Endothelial cell of umbilical vein (primary cell): ENCODE results near the gene CLCNKA. TPM values are rescaled to one million over a fixed set of nuclear protein-coding genes. Genes with fewer than 3 reads are reported as not detected.

ENCODE experiments used
- BruUV-seq: library from RNA; stranded (reverse); fragments of 400-500 nt; replicated peaks from 2 replicates; lab custom pipeline; 2021; lab: Mats Ljungman, UMichigan
- CTCF ChIA-PET: fragments of 300-600, 350-600 bp; sonication (Branson Sonifier 250); formaldehyde crosslinking; loops from one replicate; lab custom pipeline; 2021; ENCODE audit warnings: antibody characterized with exemption, inconsistent platforms; lab: Charles Lee
- POLR2A ChIA-PET: fragments of 300-600, 350-600 bp; sonication (Branson Sonifier 250); formaldehyde crosslinking; loops from one replicate; lab custom pipeline; 2021; ENCODE audit warnings: antibody characterized with exemption, inconsistent platforms; lab: Charles Lee
- DNase-seq: peaks from one replicate; pipeline ENCODE4 v3.0.0-alpha.2; 2011; ENCODE audit warnings: low read depth, low spot score
- FAIRE-seq: peaks from 2 replicates; lab custom pipeline; 2011; peaks lifted over from hg19 to GRCh38; lab: Jason Lieb, UNC
- H2AFZ ChIP-seq: 2 replicates; pipeline ENCODE4 v1.6.0; 2012; ENCODE audit warnings: low read depth, low read length, control low read depth, inconsistent platforms
- H3K27ac ChIP-seq: 2 replicates; pipeline ENCODE4 v1.5.1; 2011; ENCODE audit warnings: low read depth, mild to moderate bottlenecking, control low read depth, low read length, moderate library complexity; ENCODE audit not compliant: insufficient read depth
- H3K27me3 ChIP-seq, 2 experiments: 2 replicates each; pipeline versions ENCODE4 v1.6.0 to v1.6.1; 2011; ENCODE audit warnings: low read length in 2 of 2, mixed read lengths in 1 of 2; ENCODE audit not compliant: control insufficient read depth in 2 of 2, insufficient read depth in 2 of 2
- H3K36me3 ChIP-seq, 2 experiments: 2 replicates in 1 of 2; 3 replicates in 1 of 2; pipeline ENCODE4 v1.5.1; 2011; ENCODE audit warnings: low read length in 2 of 2, mild to moderate bottlenecking in 1 of 2, moderate library complexity in 1 of 2; ENCODE audit not compliant: control insufficient read depth in 2 of 2, insufficient read depth in 2 of 2; ENCODE audit errors: extremely low read depth in 1 of 2
- H3K4me1 ChIP-seq: 3 replicates; pipeline ENCODE4 v1.5.1; 2011; ENCODE audit warnings: mild to moderate bottlenecking, low read length; ENCODE audit not compliant: control insufficient read depth, insufficient read depth; ENCODE audit errors: extremely low read depth
- H3K4me2 ChIP-seq: 2 replicates; pipeline ENCODE4 v1.6.1; 2011; ENCODE audit warnings: low read length, control low read depth, mixed read lengths; ENCODE audit not compliant: insufficient read depth
- H3K4me3 ChIP-seq, 3 experiments: fragments of 200-600 bp in 1 of 3; sonication (generic), shearing (Covaris generic) in 1 of 3; replicated peaks in 1 of 3; 2 replicates each; pipeline ENCODE4 v1.5.1; 2011 to 2016; ENCODE audit warnings: control low read depth in 3 of 3, low read length in 3 of 3, mild to moderate bottlenecking in 2 of 3, inconsistent platforms in 1 of 3, low read depth in 1 of 3, moderate library complexity in 1 of 3; ENCODE audit not compliant: insufficient read depth in 1 of 3
- H3K79me2 ChIP-seq: 2 replicates; pipeline ENCODE4 v1.6.0; 2012; ENCODE audit warnings: low read length, inconsistent platforms; ENCODE audit not compliant: control insufficient read depth, insufficient read depth
- H3K9ac ChIP-seq: replicated peaks from 2 replicates; pipeline ENCODE3; 2011; ENCODE audit warnings: low read length, control low read depth; ENCODE audit not compliant: insufficient read depth; ENCODE audit errors: extremely low read depth
- H3K9me1 ChIP-seq: replicated peaks from 3 replicates; pipeline ENCODE4 v1.6.0; 2011; ENCODE audit warnings: mild to moderate bottlenecking, low read length; ENCODE audit not compliant: control insufficient read depth, insufficient read depth; ENCODE audit errors: extremely low read depth
- H3K9me3 ChIP-seq: replicated peaks from 2 replicates; pipeline ENCODE4 v1.5.1; 2012; ENCODE audit warnings: low read length, inconsistent platforms; ENCODE audit not compliant: control insufficient read depth, insufficient read depth
- H4K20me1 ChIP-seq: replicated peaks from 2 replicates; pipeline ENCODE3; 2011; ENCODE audit warnings: mild to moderate bottlenecking, low read length; ENCODE audit not compliant: control insufficient read depth, insufficient read depth; ENCODE audit errors: extremely low read depth
- EZH2 ChIP-seq: IDR thresholded peaks from 2 replicates; pipeline ENCODE4 v1.6.1; 2012; ENCODE audit warnings: borderline replicate concordance, low read depth, mild to moderate bottlenecking, moderate library complexity, low read length, inconsistent platforms; ENCODE audit not compliant: severe bottlenecking
- FOS ChIP-seq: IDR thresholded peaks from 2 replicates; pipeline ENCODE4 v1.6.1; 2011; ENCODE audit warnings: mild to moderate bottlenecking, low read length, moderate library complexity, borderline replicate concordance; ENCODE audit not compliant: insufficient read depth
- GATA2 ChIP-seq: IDR thresholded peaks from 2 replicates; pipeline ENCODE4 v1.7.0; 2011; ENCODE audit warnings: low read depth, mild to moderate bottlenecking, moderate library complexity, mixed read lengths, low read length; ENCODE audit not compliant: insufficient read length, insufficient read depth
- JUN ChIP-seq: IDR thresholded peaks from 2 replicates; pipeline ENCODE4 v1.6.1; 2011; ENCODE audit warnings: borderline replicate concordance, low read depth; ENCODE audit not compliant: insufficient read length, insufficient read depth
- MAX ChIP-seq: IDR thresholded peaks from 2 replicates; pipeline ENCODE4 v1.6.1; 2011; ENCODE audit not compliant: insufficient read depth, insufficient read length
- MYC ChIP-seq: IDR thresholded peaks from one replicate; pipeline ENCODE4 v1.6.1; 2011; ENCODE audit warnings: mild to moderate bottlenecking, low read depth, low read length
- POLR2A ChIP-seq: IDR thresholded peaks from 2 replicates; pipeline ENCODE4 v1.6.1; 2012; ENCODE audit warnings: low read depth, mild to moderate bottlenecking, control low read depth, low read length
- POLR2AphosphoS5 ChIP-seq: IDR thresholded peaks from 2 replicates; pipeline ENCODE4 v1.6.1; 2012; ENCODE audit warnings: low read depth, mild to moderate bottlenecking, control low read depth, low read length, moderate library complexity; ENCODE audit not compliant: insufficient read depth
- dilution Hi-C: fragments of 300-500 bp; cut with MboI; formaldehyde crosslinking; loops from one replicate; pipeline ENCODE4 v1.15.0; 2019; ENCODE audit warnings: low sequenced_read_pairs; ENCODE audit not compliant: extremely low pct_ligation_motif_present
- intact Hi-C: fragments of 100-400 bp; cut with micrococcal nuclease; formaldehyde crosslinking; loops from one replicate; pipeline ENCODE4 v1.10.0; 2022
- polyA plus RNA-seq, 4 experiments: library from polyadenylated mRNA; depleted of rRNA in 3 of 4; stranded (reverse) in 3 of 4; unstranded in 1 of 4; fragments of >200 nt; gene quantifications; 2 replicates each; pipeline versions ENCODE4 v1.2.1 to v1.2.3, GENCODE V29; 2011 to 2012; ENCODE audit warnings: missing spikeins in 1 of 4
- total RNA-seq: library from RNA; stranded (reverse); gene quantifications from 2 replicates; pipeline ENCODE4 v1.2.3, GENCODE V29; 2021
- TF ChIP-seq, protein P1 (sequence below), 2 donors: IDR thresholded peaks; 1 replicate in 1 of 2; 2 replicates in 1 of 2; pipeline ENCODE4 v1.5.1; 2011; ENCODE audit warnings: low read length in 2 of 2, mild to moderate bottlenecking in 2 of 2, moderate library complexity in 2 of 2, control low read depth in 1 of 2, inconsistent platforms in 1 of 2, low read depth in 1 of 2; ENCODE audit not compliant: insufficient read depth in 1 of 2; ENCODE audit errors: extremely low read depth in 1 of 2

Gene CLCNKA
- total and polyA plus RNA-seq, 2 donors (not counting 3 experiments of a cell fraction or from before 2014, with no cell fraction given): not detected

- FAIRE-seq: no peak
- Histone ChIP-seq H3K27ac (no peak overlapping the region), H3K4me2 (no peak overlapping the region), H3K9me1 (no peaks in the 10 kb centered on the region), H4K20me1 (no peaks in the 10 kb centered on the region), H3K4me1 (peaks cover 13% of the 10 kb centered on the region), H3K9me3 (no peaks in the 10 kb centered on the region), H3K36me3 (no peaks in the 10 kb centered on the region), H2AFZ (no peak overlapping the region), H3K27me3 (peaks cover 0 to 3% of the 10 kb centered on the region in 2 experiments), H3K79me2 (no peaks in the 10 kb centered on the region), H3K4me3 (no peak overlapping the region), H3K9ac (no peak overlapping the region)
- ChIA-PET CTCF (interaction anchor here (1.3 to 13.2 kb wide), 3 partner anchors 17 to 173 kb away, joined by 3 to 179 read pairs (median 12); no protein-coding TSS in a partner anchor), POLR2A (no interaction called here)
- dilution Hi-C loops: no loop called here
- BruUV-seq: no TSS peak
- intact Hi-C loops: no loop called here
- TF ChIP-seq, protein P1, sequence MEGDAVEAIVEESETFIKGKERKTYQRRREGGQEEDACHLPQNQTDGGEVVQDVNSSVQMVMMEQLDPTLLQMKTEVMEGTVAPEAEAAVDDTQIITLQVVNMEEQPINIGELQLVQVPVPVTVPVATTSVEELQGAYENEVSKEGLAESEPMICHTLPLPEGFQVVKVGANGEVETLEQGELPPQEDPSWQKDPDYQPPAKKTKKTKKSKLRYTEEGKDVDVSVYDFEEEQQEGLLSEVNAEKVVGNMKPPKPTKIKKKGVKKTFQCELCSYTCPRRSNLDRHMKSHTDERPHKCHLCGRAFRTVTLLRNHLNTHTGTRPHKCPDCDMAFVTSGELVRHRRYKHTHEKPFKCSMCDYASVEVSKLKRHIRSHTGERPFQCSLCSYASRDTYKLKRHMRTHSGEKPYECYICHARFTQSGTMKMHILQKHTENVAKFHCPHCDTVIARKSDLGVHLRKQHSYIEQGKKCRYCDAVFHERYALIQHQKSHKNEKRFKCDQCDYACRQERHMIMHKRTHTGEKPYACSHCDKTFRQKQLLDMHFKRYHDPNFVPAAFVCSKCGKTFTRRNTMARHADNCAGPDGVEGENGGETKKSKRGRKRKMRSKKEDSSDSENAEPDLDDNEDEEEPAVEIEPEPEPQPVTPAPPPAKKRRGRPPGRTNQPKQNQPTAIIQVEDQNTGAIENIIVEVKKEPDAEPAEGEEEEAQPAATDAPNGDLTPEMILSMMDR (IDR thresholded peaks at IDR 0.05; ENCODE audit: extremely low read depth in 1 of 2, insufficient read depth in 1 of 2, low read depth in 1 of 2, low read length in 2 of 2): no peak
- no peak for TF ChIP-seq POLR2A
- no peak for TF ChIP-seq EZH2
- no peak for TF ChIP-seq JUN
- no peak for TF ChIP-seq GATA2
- TF ChIP-seq POLR2AphosphoS5: no peak
- TF ChIP-seq MYC: no peak
- no peak for TF ChIP-seq MAX
- no peak for TF ChIP-seq FOS
- no peak for DNase-seq
Measured at GRCh38 chr1:16071614-16072013, 49.8 kb downstream of the CLCNKA start.
